HEK293T (cell line): ENCODE measurements around the gene LARGE2.

Source experiments
- CTCF ChIA-PET: fragments of 350-600 bp; formaldehyde crosslinking; extraction: SDS; loops from one replicate; lab custom pipeline; 2021; ENCODE audit warnings: antibody characterized with exemption, inconsistent platforms; lab: Yijun Ruan, JAX
- POLR2A ChIA-PET: fragments of 350-600 bp; formaldehyde crosslinking; extraction: SDS; loops from one replicate; lab custom pipeline; 2020; ENCODE audit warnings: antibody characterized with exemption, inconsistent platforms; lab: Yijun Ruan, JAX
- DNase-seq: peaks from one replicate; pipeline ENCODE4 v3.0.0; 2012; ENCODE audit warnings: mixed read lengths; ENCODE audit errors: extremely low spot score
- ARNT ChIP-seq: fragments of 450-650 bp; IDR thresholded peaks from 2 replicates; pipeline ENCODE4 v1.6.1; 2017; ENCODE audit warnings: mild to moderate bottlenecking
- BHLHE40 ChIP-seq: fragments of 450-650 bp; IDR thresholded peaks from 2 replicates; pipeline ENCODE4 v1.6.1; 2016; ENCODE audit warnings: mild to moderate bottlenecking, moderate library complexity, borderline replicate concordance
- CTBP1 ChIP-seq: fragments of 450-650 bp; IDR thresholded peaks from 2 replicates; pipeline ENCODE4 v1.6.1; 2016; ENCODE audit warnings: borderline replicate concordance
- ELF4 ChIP-seq: fragments of 450-650 bp; IDR thresholded peaks from 2 replicates; pipeline ENCODE4 v1.6.1; 2017; ENCODE audit warnings: antibody characterized with exemption
- FOXA1 ChIP-seq: fragments of 450-650 bp; IDR thresholded peaks from 2 replicates; pipeline ENCODE4 v1.6.1; 2016; ENCODE audit warnings: mild to moderate bottlenecking
- FOXK2 ChIP-seq: fragments of 450-650 bp; IDR thresholded peaks from 2 replicates; pipeline ENCODE4 v1.6.1; 2016; ENCODE audit warnings: mild to moderate bottlenecking
- FOXM1 ChIP-seq: fragments of 450-650 bp; IDR thresholded peaks from 2 replicates; pipeline ENCODE4 v1.6.1; 2017; ENCODE audit warnings: mild to moderate bottlenecking, borderline replicate concordance
- HDGF ChIP-seq: fragments of 450-650 bp; IDR thresholded peaks from 2 replicates; pipeline ENCODE4 v1.6.1; 2017; ENCODE audit warnings: antibody characterized with exemption, borderline replicate concordance
- L3MBTL2 ChIP-seq: fragments of 450-650 bp; conservative IDR thresholded peaks from 2 replicates; pipeline ENCODE4 v1.6.1; 2016; ENCODE audit warnings: mild to moderate bottlenecking
- NFRKB ChIP-seq: fragments of 450-650 bp; IDR thresholded peaks from 2 replicates; pipeline ENCODE4 v1.6.1; 2016; ENCODE audit warnings: mild to moderate bottlenecking, moderate library complexity
- SP1 ChIP-seq: fragments of 450-650 bp; IDR thresholded peaks from 2 replicates; pipeline ENCODE4 v1.6.1; 2017
- SUZ12 ChIP-seq: fragments of 450-650 bp; IDR thresholded peaks from 2 replicates; pipeline ENCODE4 v1.6.1; 2016; ENCODE audit warnings: mild to moderate bottlenecking
- TARDBP ChIP-seq: fragments of 450-650 bp; IDR thresholded peaks from 2 replicates; pipeline ENCODE4 v1.6.1; 2016
- ZNF384 ChIP-seq: fragments of 450-650 bp; IDR thresholded peaks from 2 replicates; pipeline ENCODE4 v1.6.1; 2016
- TF ChIP-seq, protein P1 (sequence below): fragments of 450-650 bp; IDR thresholded peaks from 2 replicates; pipeline ENCODE4 v1.6.1; 2016

The LARGE2 gene

DNA sequence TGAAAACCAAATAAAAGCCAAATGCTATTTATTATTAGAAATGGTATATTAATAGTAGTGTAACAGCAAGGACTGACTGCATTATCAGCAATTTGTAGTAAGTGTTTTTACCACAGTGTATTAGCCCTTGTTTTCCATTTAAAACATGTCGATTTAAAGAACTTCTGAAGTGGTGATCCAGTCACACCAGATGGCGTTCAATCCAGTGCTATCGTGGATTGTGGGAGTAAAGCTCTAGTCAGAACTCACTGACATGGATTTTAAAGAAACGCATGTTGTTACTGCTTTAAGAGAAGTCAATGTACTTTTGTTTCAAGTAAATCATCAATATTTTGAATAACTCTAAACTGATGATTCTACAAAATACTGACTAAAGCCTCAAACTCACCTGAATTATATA, 51.1 kb downstream of the LARGE2 start:
- ChIA-PET POLR2A (no interaction called here), CTCF (no interaction called here)

DNA sequence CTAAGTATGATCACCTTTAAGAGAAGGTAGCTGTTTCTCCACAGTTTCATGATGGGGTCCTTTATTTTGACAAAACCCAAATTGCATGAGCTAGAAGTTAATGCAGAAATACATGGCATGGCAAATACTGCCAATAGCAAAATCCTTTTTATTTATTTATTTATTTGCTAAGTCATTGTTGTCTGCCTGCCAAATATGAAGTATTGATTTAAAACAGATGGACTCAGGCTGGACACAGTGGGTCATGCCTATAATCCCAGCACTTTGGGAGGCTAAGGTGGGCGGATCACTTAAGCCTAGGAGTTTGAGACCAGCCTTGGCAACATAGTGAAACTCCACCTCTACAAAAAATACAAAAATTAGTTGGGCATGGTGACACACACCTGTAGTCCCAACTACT, 52.4 kb downstream of the LARGE2 start:
- TF ChIP-seq ZNF384 = no peak
- no peak for TF ChIP-seq HDGF
- TF ChIP-seq BHLHE40 = no peak
- no peak for TF ChIP-seq FOXA1
- TF ChIP-seq TARDBP = no peak
- no peak for TF ChIP-seq CTBP1
- TF ChIP-seq ARNT = no peak
- TF ChIP-seq L3MBTL2 = no peak
- no peak for TF ChIP-seq FOXK2
- TF ChIP-seq NFRKB = no peak
- TF ChIP-seq, protein P1, sequence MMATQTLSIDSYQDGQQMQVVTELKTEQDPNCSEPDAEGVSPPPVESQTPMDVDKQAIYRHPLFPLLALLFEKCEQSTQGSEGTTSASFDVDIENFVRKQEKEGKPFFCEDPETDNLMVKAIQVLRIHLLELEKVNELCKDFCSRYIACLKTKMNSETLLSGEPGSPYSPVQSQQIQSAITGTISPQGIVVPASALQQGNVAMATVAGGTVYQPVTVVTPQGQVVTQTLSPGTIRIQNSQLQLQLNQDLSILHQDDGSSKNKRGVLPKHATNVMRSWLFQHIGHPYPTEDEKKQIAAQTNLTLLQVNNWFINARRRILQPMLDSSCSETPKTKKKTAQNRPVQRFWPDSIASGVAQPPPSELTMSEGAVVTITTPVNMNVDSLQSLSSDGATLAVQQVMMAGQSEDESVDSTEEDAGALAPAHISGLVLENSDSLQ = no peak
- TF ChIP-seq SUZ12 = no peak
- no peak for TF ChIP-seq SP1
- no peak for TF ChIP-seq ELF4
- TF ChIP-seq FOXM1 = no peak
- DNase-seq = no peak
- ChIA-PET POLR2A (no interaction called here), CTCF (no interaction called here)

More for the DNA sequence above, 51.1 kb downstream of the LARGE2 start:
- TF ChIP-seq SP1 = no peak
- no peak for TF ChIP-seq ARNT
- TF ChIP-seq CTBP1 = no peak
- no peak for TF ChIP-seq SUZ12
- no peak for TF ChIP-seq BHLHE40
- TF ChIP-seq, protein P1 = no peak
- no peak for TF ChIP-seq FOXM1
- no peak for DNase-seq
